ENCODE measurements around the gene PNPLA6.

PNPLA6 gene

DNA sequence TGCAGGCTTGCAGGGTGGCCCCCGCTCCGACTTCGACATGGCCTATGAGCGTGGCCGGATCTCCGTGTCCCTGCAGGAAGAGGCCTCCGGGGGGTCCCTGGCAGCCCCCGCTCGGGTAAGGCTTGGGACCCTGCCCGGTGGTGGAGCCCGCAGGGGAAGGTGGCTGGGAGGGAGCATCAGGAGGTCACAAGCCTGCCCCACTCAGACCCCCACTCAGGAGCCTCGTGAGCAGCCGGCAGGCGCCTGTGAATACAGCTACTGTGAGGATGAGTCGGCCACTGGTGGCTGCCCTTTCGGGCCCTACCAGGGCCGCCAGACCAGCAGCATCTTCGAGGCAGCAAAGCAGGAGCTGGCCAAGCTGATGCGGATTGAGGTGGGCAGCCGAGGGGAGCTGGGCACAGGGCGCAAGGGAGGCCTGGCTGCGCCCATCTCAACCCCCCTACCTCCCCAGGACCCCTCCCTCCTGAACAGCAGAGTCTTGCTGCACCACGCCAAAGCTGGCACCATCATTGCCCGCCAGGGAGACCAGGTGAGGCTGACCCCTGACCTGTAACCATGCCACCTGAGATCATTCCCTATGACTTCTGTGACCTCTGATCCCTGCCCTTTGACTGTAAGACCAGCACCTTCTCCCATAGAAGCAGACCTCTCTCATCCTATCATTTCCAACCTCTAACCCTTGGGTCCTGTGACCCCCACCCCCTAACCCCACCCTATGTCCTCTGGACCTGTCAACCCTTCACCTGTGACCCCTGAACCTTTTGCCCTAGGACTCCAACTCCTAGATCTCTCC is 7.2 kb downstream of the PNPLA6 start:
- CTCF ChIA-PET, result interaction anchor here (0.6 kb wide), 1 partner anchor 48 kb away, joined by 3 read pairs; no protein-coding TSS in a partner anchor
- POLR2A ChIA-PET, result no interaction called here

DNA sequence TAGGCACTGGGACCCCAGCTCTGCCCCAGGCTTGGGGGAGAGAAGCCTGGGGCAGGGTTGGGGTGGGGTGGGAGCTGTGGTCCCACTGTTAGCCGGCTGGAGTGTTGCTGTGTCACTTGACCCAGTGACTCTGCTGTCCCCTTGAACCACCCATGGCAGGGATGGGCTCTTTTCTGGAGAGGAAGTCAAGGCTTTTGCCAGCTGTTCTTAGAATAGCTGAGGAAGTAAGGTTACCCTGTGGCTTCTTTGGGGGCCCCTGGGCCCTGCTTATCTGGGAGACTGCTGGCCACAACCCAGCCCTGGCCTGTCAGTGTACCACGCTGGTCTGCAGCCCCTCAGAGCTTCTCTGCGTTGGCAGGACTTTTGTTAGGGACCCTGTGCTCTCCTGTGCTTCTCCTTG is 9.1 kb downstream of the PNPLA6 start:
- POLR2A ChIA-PET, result no interaction called here
- CTCF ChIA-PET, result no interaction called here

More for the DNA sequence above, 7.2 kb downstream of the PNPLA6 start:
- TF ChIP-seq FOXM1 (IDR thresholded peaks at IDR 0.05; ENCODE audit: borderline replicate concordance) (no peak), ARNT (IDR thresholded peaks at IDR 0.05) (no peak), CTBP1 (IDR thresholded peaks at IDR 0.05; ENCODE audit: borderline replicate concordance) (no peak), L3MBTL2 (conservative IDR thresholded peaks at IDR 0.05) (no peak), HDGF (IDR thresholded peaks at IDR 0.05; ENCODE audit: borderline replicate concordance) (no peak), LEF1 (IDR thresholded peaks at IDR 0.05; ENCODE audit: borderline replicate concordance) (no peak), ELF4 (IDR thresholded peaks at IDR 0.05) (no peak), FOXK2 (IDR thresholded peaks at IDR 0.05) (no peak), SP1 (IDR thresholded peaks at IDR 0.05) (no peak), BHLHE40 (IDR thresholded peaks at IDR 0.05; ENCODE audit: borderline replicate concordance) (no peak), FOXA1 (IDR thresholded peaks at IDR 0.05) (no peak), ZNF384 (IDR thresholded peaks at IDR 0.05) (no peak), SUZ12 (IDR thresholded peaks at IDR 0.05) (no peak), TARDBP (IDR thresholded peaks at IDR 0.05) (no peak)
- TF ChIP-seq, protein P1, sequence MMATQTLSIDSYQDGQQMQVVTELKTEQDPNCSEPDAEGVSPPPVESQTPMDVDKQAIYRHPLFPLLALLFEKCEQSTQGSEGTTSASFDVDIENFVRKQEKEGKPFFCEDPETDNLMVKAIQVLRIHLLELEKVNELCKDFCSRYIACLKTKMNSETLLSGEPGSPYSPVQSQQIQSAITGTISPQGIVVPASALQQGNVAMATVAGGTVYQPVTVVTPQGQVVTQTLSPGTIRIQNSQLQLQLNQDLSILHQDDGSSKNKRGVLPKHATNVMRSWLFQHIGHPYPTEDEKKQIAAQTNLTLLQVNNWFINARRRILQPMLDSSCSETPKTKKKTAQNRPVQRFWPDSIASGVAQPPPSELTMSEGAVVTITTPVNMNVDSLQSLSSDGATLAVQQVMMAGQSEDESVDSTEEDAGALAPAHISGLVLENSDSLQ (IDR thresholded peaks at IDR 0.05), result no peak
- DNase-seq (ENCODE audit: extremely low spot score), result no peak

DNA sequence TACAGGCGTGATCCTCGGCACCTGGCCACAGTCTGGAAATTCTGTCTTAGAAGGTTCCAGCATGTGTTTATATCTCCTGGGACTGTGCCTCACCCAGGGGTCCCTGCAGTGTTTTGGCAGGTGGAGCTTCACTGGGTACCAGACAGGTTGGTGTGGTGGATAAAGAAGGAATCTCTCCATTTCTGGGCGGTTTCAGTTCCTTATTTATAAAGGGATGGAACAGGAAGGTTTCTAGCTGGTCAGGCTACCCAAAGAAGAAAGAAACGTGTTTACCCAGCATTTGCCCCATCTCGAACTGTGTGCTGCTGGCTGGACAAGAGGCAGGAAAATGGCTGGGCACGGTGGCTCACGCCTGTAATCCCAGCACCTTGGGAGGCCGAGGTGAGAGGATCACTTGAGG is 9.8 kb downstream of the PNPLA6 start:
- POLR2A ChIA-PET, result no interaction called here
- TF ChIP-seq FOXA1 (IDR thresholded peaks at IDR 0.05) (no peak), HDGF (IDR thresholded peaks at IDR 0.05; ENCODE audit: borderline replicate concordance) (no peak), L3MBTL2 (conservative IDR thresholded peaks at IDR 0.05) (no peak), FOXM1 (IDR thresholded peaks at IDR 0.05; ENCODE audit: borderline replicate concordance) (no peak), LEF1 (IDR thresholded peaks at IDR 0.05; ENCODE audit: borderline replicate concordance) (no peak), ZNF384 (IDR thresholded peaks at IDR 0.05) (no peak), SUZ12 (IDR thresholded peaks at IDR 0.05) (no peak), TARDBP (IDR thresholded peaks at IDR 0.05) (no peak), SP1 (IDR thresholded peaks at IDR 0.05) (no peak), FOXK2 (IDR thresholded peaks at IDR 0.05) (no peak), ARNT (IDR thresholded peaks at IDR 0.05) (no peak), BHLHE40 (IDR thresholded peaks at IDR 0.05; ENCODE audit: borderline replicate concordance) (no peak), NFRKB (IDR thresholded peaks at IDR 0.05) (no peak), ELF4 (IDR thresholded peaks at IDR 0.05) (no peak), CTBP1 (IDR thresholded peaks at IDR 0.05; ENCODE audit: borderline replicate concordance) (no peak)
- TF ChIP-seq, protein P1 (IDR thresholded peaks at IDR 0.05), result no peak
- CTCF ChIA-PET, result no interaction called here
- DNase-seq (ENCODE audit: extremely low spot score), result no peak

More for the DNA sequence above, 9.1 kb downstream of the PNPLA6 start:
- TF ChIP-seq SP1 (IDR thresholded peaks at IDR 0.05) (no peak), ARNT (IDR thresholded peaks at IDR 0.05) (no peak), SUZ12 (IDR thresholded peaks at IDR 0.05) (no peak), HDGF (IDR thresholded peaks at IDR 0.05; ENCODE audit: borderline replicate concordance) (no peak), FOXM1 (IDR thresholded peaks at IDR 0.05; ENCODE audit: borderline replicate concordance) (no peak), L3MBTL2 (conservative IDR thresholded peaks at IDR 0.05) (no peak), FOXA1 (IDR thresholded peaks at IDR 0.05) (no peak), LEF1 (IDR thresholded peaks at IDR 0.05; ENCODE audit: borderline replicate concordance) (no peak), NFRKB (IDR thresholded peaks at IDR 0.05) (no peak), CTBP1 (IDR thresholded peaks at IDR 0.05; ENCODE audit: borderline replicate concordance) (no peak), ELF4 (IDR thresholded peaks at IDR 0.05) (no peak)
- TF ChIP-seq, protein P1 (IDR thresholded peaks at IDR 0.05), result no peak
- DNase-seq (ENCODE audit: extremely low spot score), result no peak

DNA sequence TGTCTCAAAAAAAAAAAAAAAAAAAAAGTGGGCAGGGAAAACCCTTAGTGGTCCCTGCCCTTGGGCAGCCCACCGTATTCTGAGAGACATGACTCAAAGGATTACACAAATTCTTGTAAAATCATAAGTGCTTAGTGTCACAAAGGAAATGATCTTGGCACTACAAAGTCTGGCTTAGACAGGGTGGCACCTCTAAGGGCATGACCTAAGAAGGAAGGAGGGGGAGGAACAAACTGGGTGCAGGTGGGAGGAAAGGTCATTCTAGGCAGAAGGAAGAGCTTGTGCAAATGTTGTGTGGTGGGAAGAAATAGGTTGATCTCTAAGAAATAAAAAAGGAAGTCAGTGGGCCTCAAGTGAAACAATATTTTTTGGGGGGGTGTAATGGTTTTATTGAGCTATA is 10.4 kb downstream of the PNPLA6 start:
- ChIA-PET CTCF (no interaction called here), POLR2A (interaction anchor here (0.6 kb wide), 1 partner anchor 22 kb away, joined by 3 read pairs; no protein-coding TSS in a partner anchor)
- TF ChIP-seq FOXK2 (IDR thresholded peaks at IDR 0.05) (no peak), SUZ12 (IDR thresholded peaks at IDR 0.05) (no peak), SP1 (IDR thresholded peaks at IDR 0.05) (no peak), TARDBP (IDR thresholded peaks at IDR 0.05) (no peak), ZNF384 (IDR thresholded peaks at IDR 0.05) (no peak), NFRKB (IDR thresholded peaks at IDR 0.05) (no peak), ARNT (IDR thresholded peaks at IDR 0.05) (no peak)
- no peak for DNase-seq (ENCODE audit: extremely low spot score)

GRCh38 chr19:7547159-7547558 is 11.6 kb downstream of the PNPLA6 start:
- no peak for DNase-seq (ENCODE audit: extremely low spot score)
- CTCF ChIA-PET, result interaction anchor here (0.9 kb wide), 1 partner anchor 167 kb away, joined by 3 read pairs; no protein-coding TSS in a partner anchor
- POLR2A ChIA-PET, result no interaction called here

More at GRCh38 chr19:7547159-7547558, 11.6 kb downstream of the PNPLA6 start:
- TF ChIP-seq HDGF (IDR thresholded peaks at IDR 0.05; ENCODE audit: borderline replicate concordance), result no peak
- no peak for TF ChIP-seq ZNF384 (IDR thresholded peaks at IDR 0.05)
- no peak for TF ChIP-seq L3MBTL2 (conservative IDR thresholded peaks at IDR 0.05)
- no peak for TF ChIP-seq BHLHE40 (IDR thresholded peaks at IDR 0.05; ENCODE audit: borderline replicate concordance)
- TF ChIP-seq FOXA1 (IDR thresholded peaks at IDR 0.05), result no peak
- no peak for TF ChIP-seq FOXM1 (IDR thresholded peaks at IDR 0.05; ENCODE audit: borderline replicate concordance)
- no peak for TF ChIP-seq SP1 (IDR thresholded peaks at IDR 0.05)
- no peak for TF ChIP-seq FOXK2 (IDR thresholded peaks at IDR 0.05)
- TF ChIP-seq, protein P1 (IDR thresholded peaks at IDR 0.05), result no peak
- TF ChIP-seq ARNT (IDR thresholded peaks at IDR 0.05), result no peak
- no peak for TF ChIP-seq ELF4 (IDR thresholded peaks at IDR 0.05)
- no peak for TF ChIP-seq TARDBP (IDR thresholded peaks at IDR 0.05)
- no peak for TF ChIP-seq NFRKB (IDR thresholded peaks at IDR 0.05)
- no peak for TF ChIP-seq LEF1 (IDR thresholded peaks at IDR 0.05; ENCODE audit: borderline replicate concordance)
- TF ChIP-seq CTBP1 (IDR thresholded peaks at IDR 0.05; ENCODE audit: borderline replicate concordance), result no peak
- no peak for TF ChIP-seq SUZ12 (IDR thresholded peaks at IDR 0.05)
